ENCODE measurements around the gene TTC23.

- no peak for TF ChIP-seq NFIC (IDR thresholded peaks at IDR 0.05)
- TF ChIP-seq EP300 (IDR thresholded peaks at IDR 0.05; ENCODE audit: borderline replicate concordance) = no peak
- no peak for TF ChIP-seq TCF12 (IDR thresholded peaks at IDR 0.05; ENCODE audit: low read depth)
- no peak for TF ChIP-seq CREB1 (IDR thresholded peaks at IDR 0.05; ENCODE audit: low read depth)
- no peak for TF ChIP-seq YY1 (IDR thresholded peaks at IDR 0.05; ENCODE audit: low read depth)
- TF ChIP-seq, protein P1, sequence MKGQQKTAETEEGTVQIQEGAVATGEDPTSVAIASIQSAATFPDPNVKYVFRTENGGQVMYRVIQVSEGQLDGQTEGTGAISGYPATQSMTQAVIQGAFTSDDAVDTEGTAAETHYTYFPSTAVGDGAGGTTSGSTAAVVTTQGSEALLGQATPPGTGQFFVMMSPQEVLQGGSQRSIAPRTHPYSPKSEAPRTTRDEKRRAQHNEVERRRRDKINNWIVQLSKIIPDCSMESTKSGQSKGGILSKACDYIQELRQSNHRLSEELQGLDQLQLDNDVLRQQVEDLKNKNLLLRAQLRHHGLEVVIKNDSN (IDR thresholded peaks at IDR 0.05) = no peak
Measured at GRCh38 chr15:99176757-99177156, 72.6 kb downstream of the TTC23 start.
